Endodermal cell (in vitro differentiated cells): ENCODE results near the gene CORO6. TPM values are rescaled to one million over a fixed set of nuclear protein-coding genes. Genes with fewer than 3 reads are reported as not detected.

Source experiments
- DNase-seq: peaks from one replicate; pipeline ENCODE4 v3.0.0-alpha.2; 2017
- H3K27ac ChIP-seq: 2 replicates; pipeline ENCODE4 v1.5.1; 2013; ENCODE audit warnings: mild to moderate bottlenecking, low read depth, low read length, moderate library complexity
- H3K27me3 ChIP-seq: 2 replicates; pipeline ENCODE4 v1.6.1; 2013; ENCODE audit warnings: mild to moderate bottlenecking, low read length, moderate library complexity; ENCODE audit not compliant: insufficient read depth, control insufficient read depth, poor library complexity, severe bottlenecking
- H3K36me3 ChIP-seq: 2 replicates; pipeline ENCODE4 v1.7.0; 2013; ENCODE audit warnings: mild to moderate bottlenecking, low read length, moderate library complexity; ENCODE audit not compliant: control insufficient read depth, insufficient read depth
- H3K4me1 ChIP-seq: one replicate; pipeline ENCODE4 v1.7.0; 2013; ENCODE audit warnings: low read length; ENCODE audit not compliant: control insufficient read depth, insufficient read depth
- H3K4me3 ChIP-seq: 2 replicates; pipeline ENCODE4 v1.5.1; 2013; ENCODE audit warnings: mild to moderate bottlenecking, low read length, moderate library complexity
- H3K9ac ChIP-seq: 2 replicates; pipeline ENCODE4 v1.6.1; 2013; ENCODE audit warnings: mild to moderate bottlenecking, low read length, moderate library complexity; ENCODE audit not compliant: poor library complexity, severe bottlenecking; ENCODE audit errors: extremely low read depth
- H3K9me3 ChIP-seq: 2 replicates; pipeline ENCODE4 v1.6.1; 2013; ENCODE audit warnings: mild to moderate bottlenecking, low read length, moderate library complexity; ENCODE audit not compliant: control insufficient read depth
- H3K27ac Mint-ChIP-seq: 2 replicates; pipeline ENCODE4 v1.8.0; 2020; ENCODE audit warnings: mixed read lengths
- H3K27me3 Mint-ChIP-seq: 2 replicates; pipeline ENCODE4 v1.8.0; 2021; ENCODE audit warnings: mild to moderate bottlenecking, mixed read lengths; ENCODE audit not compliant: insufficient read depth
- H3K36me3 Mint-ChIP-seq: 2 replicates; pipeline ENCODE4 v1.8.0; 2020; ENCODE audit warnings: low read depth, mixed read lengths
- H3K4me1 Mint-ChIP-seq: 2 replicates; pipeline ENCODE4 v1.8.0; 2020; ENCODE audit warnings: mixed read lengths
- H3K4me3 Mint-ChIP-seq: 2 replicates; pipeline ENCODE4 v1.8.0; 2020; ENCODE audit warnings: mild to moderate bottlenecking, moderate library complexity, mixed read lengths
- H3K9me3 Mint-ChIP-seq: 2 replicates; pipeline ENCODE4 v1.8.0; 2020; ENCODE audit warnings: mild to moderate bottlenecking, mixed read lengths
- WGBS, 2 experiments: methylation state at CpG; one replicate each; pipeline versions ENCODE4 v1.1.5 to v1.1.7; 2013; ENCODE audit warnings: missing lambda C conversion rate in 2 of 2, mixed read lengths in 1 of 2; ENCODE audit not compliant: insufficient coverage in 1 of 2, insufficient read length in 1 of 2; 5-methylcytosine and 5-hydroxymethylcytosine counted together
- total RNA-seq, 2 donors: library from RNA; stranded (reverse); fragmentation: NEBNext Ultra II Directional in 1 of 2; extraction: Animal tissue kit (Norgen Biotek cat#: 25700) in 1 of 2; gene quantifications; 2 replicates in 1 of 2; 3 replicates in 1 of 2; pipeline ENCODE4 v1.2.1, GENCODE V29; 2021
- TF ChIP-seq, protein P1 (sequence below): fragments of 200-600 bp; sonication (generic); conservative IDR thresholded peaks from 2 replicates; pipeline ENCODE4 v1.5.0; 2021; ENCODE audit warnings: antibody characterized with exemption, mild to moderate bottlenecking

The CORO6 gene
- total RNA-seq, 2 donors from 2014 or later: 0.86 to 1.00 TPM

DNA sequence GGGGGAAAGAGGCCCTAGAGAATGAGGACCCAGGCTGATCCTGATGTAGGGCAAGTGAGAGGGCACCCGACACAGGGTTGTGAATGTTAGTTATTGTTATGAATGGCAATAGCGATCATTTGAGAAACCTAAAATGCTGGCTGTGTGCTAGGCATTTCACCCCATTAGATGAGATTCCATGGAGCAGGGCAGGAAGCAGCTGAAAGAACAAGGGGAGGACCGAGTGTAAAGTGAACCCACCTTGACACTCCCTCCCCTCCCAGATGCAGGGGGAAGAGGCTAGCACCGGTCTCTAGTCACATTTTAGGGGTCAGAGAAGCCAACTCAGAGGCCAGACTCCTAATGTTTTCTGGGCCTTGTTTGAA is 553 bp upstream of the CORO6 start:
- H3K27me3 Mint-ChIP-seq: peaks cover 67% of the 10 kb centered on the region
- 37 to 52% methylated on average over 2 to 4 of the region's 4 CpGs for WGBS, 2 experiments

DNA sequence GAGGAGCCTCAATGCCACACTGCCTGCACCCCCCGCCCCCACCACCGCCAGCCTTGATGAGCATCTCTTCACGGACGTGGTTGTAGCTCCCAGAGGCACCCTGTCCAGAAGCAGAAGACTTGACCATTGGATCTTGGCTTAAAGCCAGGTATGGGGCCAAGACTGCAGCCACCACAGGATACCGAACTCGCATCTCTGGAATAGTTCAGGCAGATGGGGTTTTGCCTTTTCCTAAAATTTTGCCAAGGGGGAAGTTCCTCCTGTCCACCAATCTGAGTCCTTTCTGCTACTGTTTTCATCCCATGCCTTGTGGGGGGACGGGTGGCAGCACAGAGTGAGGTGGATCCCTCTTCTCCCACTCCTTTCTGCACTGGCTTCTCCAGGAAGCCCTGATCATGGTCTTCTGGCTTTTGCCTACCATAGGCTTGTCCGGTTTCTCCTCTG is 939 bp downstream of the CORO6 start:
- peak; percentile 48 for DNase-seq
- Mint-ChIP-seq H3K4me1 (peaks cover 4% of the 10 kb centered on the region), H3K27me3 (peaks cover 82% of the 10 kb centered on the region), H3K4me3 (peak overlapping the region; percentile 65), H3K27ac (no peak overlapping the region), H3K36me3 (no peaks in the 10 kb centered on the region), H3K9me3 (no peaks in the 10 kb centered on the region)
- TF ChIP-seq, protein P1, sequence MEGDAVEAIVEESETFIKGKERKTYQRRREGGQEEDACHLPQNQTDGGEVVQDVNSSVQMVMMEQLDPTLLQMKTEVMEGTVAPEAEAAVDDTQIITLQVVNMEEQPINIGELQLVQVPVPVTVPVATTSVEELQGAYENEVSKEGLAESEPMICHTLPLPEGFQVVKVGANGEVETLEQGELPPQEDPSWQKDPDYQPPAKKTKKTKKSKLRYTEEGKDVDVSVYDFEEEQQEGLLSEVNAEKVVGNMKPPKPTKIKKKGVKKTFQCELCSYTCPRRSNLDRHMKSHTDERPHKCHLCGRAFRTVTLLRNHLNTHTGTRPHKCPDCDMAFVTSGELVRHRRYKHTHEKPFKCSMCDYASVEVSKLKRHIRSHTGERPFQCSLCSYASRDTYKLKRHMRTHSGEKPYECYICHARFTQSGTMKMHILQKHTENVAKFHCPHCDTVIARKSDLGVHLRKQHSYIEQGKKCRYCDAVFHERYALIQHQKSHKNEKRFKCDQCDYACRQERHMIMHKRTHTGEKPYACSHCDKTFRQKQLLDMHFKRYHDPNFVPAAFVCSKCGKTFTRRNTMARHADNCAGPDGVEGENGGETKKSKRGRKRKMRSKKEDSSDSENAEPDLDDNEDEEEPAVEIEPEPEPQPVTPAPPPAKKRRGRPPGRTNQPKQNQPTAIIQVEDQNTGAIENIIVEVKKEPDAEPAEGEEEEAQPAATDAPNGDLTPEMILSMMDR: no peak
- WGBS, 2 experiments: 72 to 78% methylated on average over 7 to 8 of the region's 8 CpGs
- Histone ChIP-seq H3K27ac (no peak overlapping the region), H3K4me1 (peaks cover 2% of the 10 kb centered on the region), H3K9me3 (no peaks in the 10 kb centered on the region), H3K4me3 (no peak overlapping the region), H3K27me3 (peaks cover 82% of the 10 kb centered on the region), H3K36me3 (no peaks in the 10 kb centered on the region), H3K9ac (no peak overlapping the region)

More for the DNA sequence above, 553 bp upstream of the CORO6 start:
- Histone ChIP-seq H3K27ac (no peak overlapping the region), H3K4me3 (peak overlapping the region; percentile 82), H3K9me3 (no peaks in the 10 kb centered on the region), H3K4me1 (peaks cover 2% of the 10 kb centered on the region), H3K27me3 (peaks cover 67% of the 10 kb centered on the region), H3K36me3 (no peaks in the 10 kb centered on the region), H3K9ac (peak overlapping the region; percentile 41)
- DNase-seq: no peak
- Mint-ChIP-seq H3K9me3 (no peaks in the 10 kb centered on the region), H3K27ac (peak overlapping the region; percentile 70), H3K4me1 (peaks cover 4% of the 10 kb centered on the region), H3K4me3 (peak overlapping the region; percentile 65), H3K36me3 (no peaks in the 10 kb centered on the region)
- TF ChIP-seq, protein P1: no peak

DNA sequence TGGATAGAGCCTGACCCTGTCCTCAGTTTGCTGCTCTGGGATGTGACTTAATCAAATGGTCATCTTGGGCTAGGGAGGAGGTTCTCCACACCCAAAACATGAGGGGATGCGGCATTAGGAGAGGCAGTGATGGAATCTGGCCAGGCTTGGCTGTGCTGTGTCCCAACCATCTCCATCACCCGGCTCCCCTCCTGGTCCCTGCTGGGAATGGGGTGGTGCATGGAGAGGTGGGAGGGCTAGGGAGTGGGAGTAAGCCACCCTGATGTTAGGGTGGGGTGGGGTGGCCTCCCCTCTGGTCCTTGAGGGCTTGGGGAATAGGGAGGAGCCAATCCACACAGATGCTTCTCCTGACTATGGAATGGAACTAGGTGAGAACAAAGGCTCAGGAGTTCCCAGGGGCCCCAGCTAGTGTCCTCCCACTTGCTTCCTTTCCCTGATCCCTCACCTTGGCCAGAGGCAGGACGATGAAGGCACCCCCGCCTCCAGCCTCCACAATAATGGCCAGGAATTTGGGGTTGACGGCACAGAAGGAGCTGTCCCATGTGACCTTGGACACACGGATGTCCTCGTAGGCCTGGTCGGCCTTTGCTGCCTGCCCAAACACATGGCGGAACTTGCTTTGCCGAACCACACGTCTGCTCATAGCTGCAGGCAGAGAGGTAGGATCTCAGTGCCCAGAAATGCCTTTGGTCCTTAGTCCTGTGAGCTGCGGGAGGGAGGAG is 1.8 kb downstream of the CORO6 start:
- Histone ChIP-seq H3K27me3 (peaks cover 90% of the 10 kb centered on the region), H3K4me1 (peaks cover 2% of the 10 kb centered on the region), H3K9ac (no peak overlapping the region), H3K27ac (no peak overlapping the region), H3K4me3 (no peak overlapping the region), H3K9me3 (no peaks in the 10 kb centered on the region), H3K36me3 (no peaks in the 10 kb centered on the region)
- Mint-ChIP-seq H3K27ac (no peak overlapping the region), H3K27me3 (peaks cover 90% of the 10 kb centered on the region), H3K9me3 (no peaks in the 10 kb centered on the region), H3K4me1 (peaks cover 4% of the 10 kb centered on the region), H3K36me3 (no peaks in the 10 kb centered on the region), H3K4me3 (no peak overlapping the region)
- 95% methylated on average over 10 to 12 of the region's 12 CpGs for WGBS, 2 experiments
- TF ChIP-seq, protein P1: no peak
- DNase-seq: peak; percentile 54
